Fibroblast of lung (primary cell): Measurements from ENCODE around the gene NRROS. TPM values are rescaled to one million over a fixed set of nuclear protein-coding genes. Genes with fewer than 3 reads are reported as not detected.
A peak's percentile ranks its signal among the peaks of the same experiment; 100 is the strongest.

ENCODE experiments used
- DNase-seq, 2 donors: peaks; one replicate each; pipeline versions ENCODE4 v3.0.0 to v3.0.0-alpha.2; 2010; ENCODE audit warnings: low read depth in 2 of 2
- H2AFZ ChIP-seq: 2 replicates; pipeline ENCODE4 v1.5.1; 2012; ENCODE audit warnings: low read length, control low read depth, inconsistent platforms
- H3K27ac ChIP-seq: 2 replicates; pipeline ENCODE4 v1.5.1; 2011; ENCODE audit warnings: low read length, control low read depth; ENCODE audit not compliant: insufficient read depth
- H3K27me3 ChIP-seq: 2 replicates; pipeline ENCODE4 v1.5.1; 2011; ENCODE audit warnings: mild to moderate bottlenecking, low read length; ENCODE audit not compliant: control insufficient read depth, insufficient read depth
- H3K36me3 ChIP-seq: 2 replicates; pipeline ENCODE4 v1.5.1; 2011; ENCODE audit warnings: low read length; ENCODE audit not compliant: control insufficient read depth, insufficient read depth
- H3K4me1 ChIP-seq: 2 replicates; pipeline ENCODE4 v1.5.1; 2011; ENCODE audit warnings: low read length; ENCODE audit not compliant: control insufficient read depth, insufficient read depth; ENCODE audit errors: extremely low read depth
- H3K4me2 ChIP-seq: 2 replicates; pipeline ENCODE4 v1.5.1; 2011; ENCODE audit warnings: low read length, control low read depth; ENCODE audit not compliant: insufficient read depth; ENCODE audit errors: extremely low read depth
- H3K4me3 ChIP-seq, 4 experiments: fragments of 200-600 bp in 1 of 4; sonication (generic) in 1 of 4; replicated peaks in 1 of 4; 2 replicates each; pipeline ENCODE4 v1.5.1; 2011 to 2016; ENCODE audit warnings: low read length in 4 of 4, low read depth in 3 of 4, mild to moderate bottlenecking in 3 of 4, control low read depth in 2 of 4, inconsistent platforms in 1 of 4, mixed read lengths in 1 of 4; ENCODE audit not compliant: insufficient read depth in 1 of 4; ENCODE audit errors: control extremely low read depth in 1 of 4
- H3K79me2 ChIP-seq: 2 replicates; pipeline ENCODE4 v1.5.1; 2012; ENCODE audit warnings: mild to moderate bottlenecking, low read length, inconsistent platforms; ENCODE audit not compliant: control insufficient read depth, insufficient read depth
- H3K9ac ChIP-seq: 2 replicates; pipeline ENCODE4 v1.5.1; 2011; ENCODE audit warnings: mild to moderate bottlenecking, low read length, control low read depth; ENCODE audit not compliant: insufficient read depth
- H3K9me3 ChIP-seq: 2 replicates; pipeline ENCODE4 v1.5.1; 2012; ENCODE audit warnings: low read depth, low read length; ENCODE audit not compliant: control insufficient read depth, insufficient read depth
- H4K20me1 ChIP-seq: 2 replicates; pipeline ENCODE4 v1.5.1; 2011; ENCODE audit warnings: low read length; ENCODE audit not compliant: control insufficient read depth, insufficient read depth; ENCODE audit errors: extremely low read depth
- CTCF ChIP-seq, 2 donors: IDR thresholded peaks in 1 of 2; conservative IDR thresholded peaks in 1 of 2; 1 replicate in 1 of 2; 2 replicates in 1 of 2; pipeline ENCODE4 v1.5.1; 2011 to 2012; ENCODE audit warnings: low read length in 2 of 2, control low read depth in 1 of 2, inconsistent platforms in 1 of 2, low read depth in 1 of 2, mild to moderate bottlenecking in 1 of 2
- EZH2 ChIP-seq: IDR thresholded peaks from 2 replicates; pipeline ENCODE4 v1.5.1; 2012; ENCODE audit warnings: low read length, control low read depth, mild to moderate bottlenecking; ENCODE audit errors: missing control alignments
- polyA plus RNA-seq, 2 donors: library from polyadenylated mRNA; depleted of rRNA in 1 of 2; stranded (reverse) in 1 of 2; unstranded in 1 of 2; fragments of >200 nt; gene quantifications; 2 replicates each; pipeline ENCODE4 v1.2.1, GENCODE V29; 2011 to 2012; ENCODE audit warnings: missing spikeins in 1 of 2
- total RNA-seq: library from RNA; depleted of rRNA; stranded (reverse); fragments of >200 nt; gene quantifications from 2 replicates; pipeline ENCODE4 v1.2.1, GENCODE V29; 2014

NRROS gene
- total and polyA plus RNA-seq, 2 donors (not counting 1 experiment from before 2014, with no cell fraction given) = 0.08 to 0.33 TPM

- no peak overlapping the region for H2AFZ ChIP-seq
- no peak overlapping the region for H3K4me3 ChIP-seq
- H3K27ac ChIP-seq = no peak overlapping the region
- no peaks in the 10 kb centered on the region for H3K36me3 ChIP-seq
- H4K20me1 ChIP-seq = no peaks in the 10 kb centered on the region
- TF ChIP-seq CTCF (conservative IDR thresholded peaks at IDR 0.05 in 1 of 2, IDR thresholded peaks at IDR 0.05 in 1 of 2; ENCODE audit: low read depth in 1 of 2, low read length in 2 of 2) = no peak
- no peak for TF ChIP-seq EZH2
- no peaks in the 10 kb centered on the region for H3K27me3 ChIP-seq
- H3K4me1 ChIP-seq = peaks cover 3% of the 10 kb centered on the region
- H3K4me2 ChIP-seq = no peak overlapping the region
- DNase-seq = no peak
- no peaks in the 10 kb centered on the region for H3K9me3 ChIP-seq
- H3K9ac ChIP-seq = no peak overlapping the region
- no peaks in the 10 kb centered on the region for H3K79me2 ChIP-seq
Observed at GRCh38 chr3:196654006-196654734, 14.7 kb downstream of the NRROS start.

GRCh38 chr3:196654735-196655090 is 15.2 kb downstream of the NRROS start:
- no peak overlapping the region for H2AFZ ChIP-seq
- peak in 1 of 2 donors; percentile 12 for DNase-seq
- H3K9me3 ChIP-seq = no peaks in the 10 kb centered on the region
- TF ChIP-seq EZH2 = no peak
- no peak for TF ChIP-seq CTCF (conservative IDR thresholded peaks at IDR 0.05 in 1 of 2, IDR thresholded peaks at IDR 0.05 in 1 of 2; ENCODE audit: low read depth in 1 of 2, low read length in 2 of 2)
- no peak overlapping the region for H3K4me2 ChIP-seq
- H3K4me3 ChIP-seq = no peak overlapping the region
- no peaks in the 10 kb centered on the region for H3K79me2 ChIP-seq
- H3K4me1 ChIP-seq = peaks cover 3% of the 10 kb centered on the region
- H3K36me3 ChIP-seq = no peaks in the 10 kb centered on the region
- H3K27me3 ChIP-seq = no peaks in the 10 kb centered on the region
- no peak overlapping the region for H3K9ac ChIP-seq
- no peak overlapping the region for H3K27ac ChIP-seq
- H4K20me1 ChIP-seq = no peaks in the 10 kb centered on the region

- no peak overlapping the region for H3K9ac ChIP-seq
- TF ChIP-seq CTCF (conservative IDR thresholded peaks at IDR 0.05 in 1 of 2, IDR thresholded peaks at IDR 0.05 in 1 of 2; ENCODE audit: low read depth in 1 of 2, low read length in 2 of 2) (no peak), EZH2 (no peak)
Observed at GRCh38 chr3:196655496-196655895, 16.0 kb downstream of the NRROS start.

More at GRCh38 chr3:196655496-196655895, 16.0 kb downstream of the NRROS start:
- H3K9me3 ChIP-seq = no peaks in the 10 kb centered on the region
- DNase-seq = no peak
- no peaks in the 10 kb centered on the region for H3K36me3 ChIP-seq
- H3K27ac ChIP-seq = no peak overlapping the region
- no peaks in the 10 kb centered on the region for H4K20me1 ChIP-seq
- no peak overlapping the region for H2AFZ ChIP-seq
- H3K79me2 ChIP-seq = no peaks in the 10 kb centered on the region
- peaks cover 3% of the 10 kb centered on the region for H3K4me1 ChIP-seq
- H3K27me3 ChIP-seq = no peaks in the 10 kb centered on the region
- no peak overlapping the region for H3K4me2 ChIP-seq
- H3K4me3 ChIP-seq = no peak overlapping the region
